ENCODE results near the gene SNF8. TPM values are rescaled to one million over a fixed set of nuclear protein-coding genes. Genes with fewer than 3 reads are reported as not detected.

The SNF8 gene
- total and polyA plus RNA-seq, 5 donors from 2014 or later = 70.3 to 125 (median 117) TPM

- Histone ChIP-seq H3K27ac (ENCODE audit: insufficient read depth, low read length, poor library complexity, severe bottlenecking) (peak overlapping the region; percentile 91), H3K4me3 (ENCODE audit: low read depth, low read length) (peak overlapping the region; percentile 85), H3K27me3 (ENCODE audit: control insufficient read depth, insufficient read depth, low read length) (no peaks in the 10 kb centered on the region), H3K36me3 (ENCODE audit: control insufficient read depth, insufficient read depth, low read length) (peaks cover 45% of the 10 kb centered on the region), H3K9me3 (ENCODE audit: control insufficient read depth in 2 of 2, low read length in 2 of 2) (no peaks in the 10 kb centered on the region), H3K4me1 (ENCODE audit: control insufficient read depth, insufficient read depth, low read length, poor library complexity, severe bottlenecking) (peaks cover 58% of the 10 kb centered on the region)
- H3K4me1 Mint-ChIP-seq = peaks cover 33 to 77% (median 56%) of the 10 kb centered on the region in 4 donors
- no peak for ATAC-seq (ENCODE audit: low read depth in 2 of 2)
- DNase-seq = no peak
- peak overlapping the region in 2 of 3 donors; percentile 81 to 94 for H3K27ac Mint-ChIP-seq
- H3K9me3 Mint-ChIP-seq = no peaks in the 10 kb centered on the region
- peaks cover 26% of the 10 kb centered on the region for H3K36me3 Mint-ChIP-seq
- peak overlapping the region; percentile 93 to 95 (median 95) for H3K4me3 Mint-ChIP-seq
- no peaks in the 10 kb centered on the region for H3K27me3 Mint-ChIP-seq
Measured at GRCh38 chr17:48910370-48910769, 34.3 kb downstream of the SNF8 start.

GRCh38 chr17:48909783-48910182 lies 34.9 kb downstream of the SNF8 start:
- Mint-ChIP-seq H3K4me1 (peaks cover 33 to 71% (median 54%) of the 10 kb centered on the region in 4 donors), H3K36me3 (peaks cover 26% of the 10 kb centered on the region), H3K4me3 (peak overlapping the region; percentile 93 to 95 (median 95)), H3K9me3 (no peaks in the 10 kb centered on the region), H3K27ac (peak overlapping the region; percentile 76 to 96 (median 94)), H3K27me3 (no peaks in the 10 kb centered on the region)
- Histone ChIP-seq H3K27me3 (ENCODE audit: control insufficient read depth, insufficient read depth, low read length) (no peaks in the 10 kb centered on the region), H3K4me3 (ENCODE audit: low read depth, low read length) (peak overlapping the region; percentile 85), H3K4me1 (ENCODE audit: control insufficient read depth, insufficient read depth, low read length, poor library complexity, severe bottlenecking) (peaks cover 52% of the 10 kb centered on the region), H3K36me3 (ENCODE audit: control insufficient read depth, insufficient read depth, low read length) (peaks cover 40% of the 10 kb centered on the region), H3K9me3 (ENCODE audit: control insufficient read depth in 2 of 2, low read length in 2 of 2) (no peaks in the 10 kb centered on the region), H3K27ac (ENCODE audit: insufficient read depth, low read length, poor library complexity, severe bottlenecking) (peak overlapping the region; percentile 91)
- ATAC-seq (ENCODE audit: low read depth in 2 of 2) (no peak), DNase-seq (no peak)

GRCh38 chr17:48908853-48909394 lies 35.7 kb downstream of the SNF8 start:
- DNase-seq = peak; percentile 69 to 93 (median 82)
- peak overlapping the region; percentile 85 for H3K4me3 ChIP-seq (ENCODE audit: low read depth, low read length)
- no peaks in the 10 kb centered on the region for H3K9me3 ChIP-seq (ENCODE audit: control insufficient read depth in 2 of 2, low read length in 2 of 2)
- ATAC-seq (ENCODE audit: low read depth in 2 of 2) = peak; percentile 35 to 37
- Mint-ChIP-seq H3K27me3 (no peaks in the 10 kb centered on the region), H3K4me3 (peak overlapping the region; percentile 93 to 95 (median 95)), H3K27ac (peak overlapping the region; percentile 94 to 99 (median 96)), H3K36me3 (peaks cover 20% of the 10 kb centered on the region), H3K4me1 (peaks cover 27 to 62% (median 47%) of the 10 kb centered on the region in 4 donors), H3K9me3 (no peaks in the 10 kb centered on the region)
- peaks cover 34% of the 10 kb centered on the region for H3K36me3 ChIP-seq (ENCODE audit: control insufficient read depth, insufficient read depth, low read length)
- peaks cover 43% of the 10 kb centered on the region for H3K4me1 ChIP-seq (ENCODE audit: control insufficient read depth, insufficient read depth, low read length, poor library complexity, severe bottlenecking)
- peak overlapping the region; percentile 91 for H3K27ac ChIP-seq (ENCODE audit: insufficient read depth, low read length, poor library complexity, severe bottlenecking)
- H3K27me3 ChIP-seq (ENCODE audit: control insufficient read depth, insufficient read depth, low read length) = no peaks in the 10 kb centered on the region

- peak within 1 kb of the TSS; percentile 97 to 99 (median 99) for H3K27ac Mint-ChIP-seq
- H3K4me3 ChIP-seq (ENCODE audit: low read depth, low read length) = peak within 1 kb of the TSS; percentile 86
- no peaks in the 10 kb centered on the region for H3K9me3 ChIP-seq (ENCODE audit: control insufficient read depth in 2 of 2, low read length in 2 of 2)
Measured at GRCh38 chr17:48908047-48908843, 36.4 kb downstream of the SNF8 start, which contains the start of gene UBE2Z. Gene UBE2Z, plus strand, starts transcription at chr17:48908407. Its CDS starts 97 bp downstream, at chr17:48908504.

GRCh38 chr17:48907713-48908046 lies 37.0 kb downstream of the SNF8 start:
- peaks cover 22% of the 10 kb centered on the region for H3K36me3 ChIP-seq (ENCODE audit: control insufficient read depth, insufficient read depth, low read length)

More at GRCh38 chr17:48908047-48908843, 36.4 kb downstream of the SNF8 start, which contains the start of gene UBE2Z:
- ATAC-seq (ENCODE audit: low read depth in 2 of 2) = peak; percentile 94 to 95
- H3K9me3 Mint-ChIP-seq = no peaks in the 10 kb centered on the region
- peaks cover 15% of the 10 kb centered on the region for H3K36me3 Mint-ChIP-seq
- peak within 1 kb of the TSS; percentile 91 for H3K27ac ChIP-seq (ENCODE audit: insufficient read depth, low read length, poor library complexity, severe bottlenecking)
- peaks cover 28% of the 10 kb centered on the region for H3K36me3 ChIP-seq (ENCODE audit: control insufficient read depth, insufficient read depth, low read length)
- peaks cover 37% of the 10 kb centered on the region for H3K4me1 ChIP-seq (ENCODE audit: control insufficient read depth, insufficient read depth, low read length, poor library complexity, severe bottlenecking)
- H3K4me1 Mint-ChIP-seq = peaks cover 23 to 56% (median 41%) of the 10 kb centered on the region in 4 donors
- H3K27me3 ChIP-seq (ENCODE audit: control insufficient read depth, insufficient read depth, low read length) = no peaks in the 10 kb centered on the region
- peak within 1 kb of the TSS; percentile 95 to 96 (median 96) for H3K4me3 Mint-ChIP-seq
- H3K27me3 Mint-ChIP-seq = no peaks in the 10 kb centered on the region
- peak; percentile 83 to 96 (median 84) for DNase-seq

GRCh38 chr17:48905987-48906515 lies 38.6 kb downstream of the SNF8 start:
- no peaks in the 10 kb centered on the region for H3K9me3 ChIP-seq (ENCODE audit: control insufficient read depth in 2 of 2, low read length in 2 of 2)
- no peaks in the 10 kb centered on the region for H3K9me3 Mint-ChIP-seq
- no peak overlapping the region for H3K27ac Mint-ChIP-seq
- H3K4me3 Mint-ChIP-seq = peak overlapping the region in 2 of 4 donors; percentile 15 to 86
- peaks cover 3% of the 10 kb centered on the region for H3K36me3 Mint-ChIP-seq
- ATAC-seq (ENCODE audit: low read depth in 2 of 2) = no peak
- peaks cover 8% of the 10 kb centered on the region for H3K36me3 ChIP-seq (ENCODE audit: control insufficient read depth, insufficient read depth, low read length)
- H3K27me3 ChIP-seq (ENCODE audit: control insufficient read depth, insufficient read depth, low read length) = no peaks in the 10 kb centered on the region
- no peak overlapping the region for H3K4me3 ChIP-seq (ENCODE audit: low read depth, low read length)
- peaks cover 25% of the 10 kb centered on the region for H3K4me1 ChIP-seq (ENCODE audit: control insufficient read depth, insufficient read depth, low read length, poor library complexity, severe bottlenecking)
- H3K27me3 Mint-ChIP-seq = no peaks in the 10 kb centered on the region
- peaks cover 5 to 34% (median 24%) of the 10 kb centered on the region in 4 donors for H3K4me1 Mint-ChIP-seq
- DNase-seq = no peak
- no peak overlapping the region for H3K27ac ChIP-seq (ENCODE audit: insufficient read depth, low read length, poor library complexity, severe bottlenecking)

More at GRCh38 chr17:48907713-48908046, 37.0 kb downstream of the SNF8 start:
- Mint-ChIP-seq H3K27ac (peak overlapping the region; percentile 97 to 99 (median 99)), H3K9me3 (no peaks in the 10 kb centered on the region), H3K36me3 (peaks cover 14% of the 10 kb centered on the region), H3K27me3 (no peaks in the 10 kb centered on the region), H3K4me1 (peaks cover 22 to 50% (median 39%) of the 10 kb centered on the region in 4 donors), H3K4me3 (peak overlapping the region; percentile 86 to 96 (median 96))
- Histone ChIP-seq H3K27ac (ENCODE audit: insufficient read depth, low read length, poor library complexity, severe bottlenecking) (peak overlapping the region; percentile 91), H3K9me3 (ENCODE audit: control insufficient read depth in 2 of 2, low read length in 2 of 2) (no peaks in the 10 kb centered on the region), H3K4me1 (ENCODE audit: control insufficient read depth, insufficient read depth, low read length, poor library complexity, severe bottlenecking) (peaks cover 37% of the 10 kb centered on the region), H3K4me3 (ENCODE audit: low read depth, low read length) (peak overlapping the region; percentile 86), H3K27me3 (ENCODE audit: control insufficient read depth, insufficient read depth, low read length) (no peaks in the 10 kb centered on the region)
- ATAC-seq (ENCODE audit: low read depth in 2 of 2) (peak in 1 of 2 donors; percentile 0), DNase-seq (no peak)

GRCh38 chr17:48904428-48904827 lies 40.2 kb downstream of the SNF8 start:
- Histone ChIP-seq H3K4me1 (ENCODE audit: control insufficient read depth, insufficient read depth, low read length, poor library complexity, severe bottlenecking) (peaks cover 9% of the 10 kb centered on the region), H3K36me3 (ENCODE audit: control insufficient read depth, insufficient read depth, low read length) (no peaks in the 10 kb centered on the region), H3K4me3 (ENCODE audit: low read depth, low read length) (no peak overlapping the region), H3K27ac (ENCODE audit: insufficient read depth, low read length, poor library complexity, severe bottlenecking) (no peak overlapping the region), H3K27me3 (ENCODE audit: control insufficient read depth, insufficient read depth, low read length) (no peaks in the 10 kb centered on the region), H3K9me3 (ENCODE audit: control insufficient read depth in 2 of 2, low read length in 2 of 2) (no peaks in the 10 kb centered on the region)
- Mint-ChIP-seq H3K36me3 (peaks cover 3% of the 10 kb centered on the region), H3K4me3 (peak overlapping the region in 1 of 4 donors; percentile 76), H3K9me3 (no peaks in the 10 kb centered on the region), H3K27me3 (no peaks in the 10 kb centered on the region), H3K4me1 (peaks cover 0 to 18% (median 12%) of the 10 kb centered on the region in 4 donors), H3K27ac (no peak overlapping the region)
- no peak for DNase-seq
- ATAC-seq (ENCODE audit: low read depth in 2 of 2) = no peak
